ENCODE results near the gene EFCC1. TPM values are rescaled to one million over a fixed set of nuclear protein-coding genes. Genes with fewer than 3 reads are reported as not detected.

Gene EFCC1
- total RNA-seq, 2 donors from 2014 or later: 1.8 to 4.0 TPM

- TF ChIP-seq POLR2A (IDR thresholded peaks at IDR 0.05): no peak
- TF ChIP-seq, protein P1, sequence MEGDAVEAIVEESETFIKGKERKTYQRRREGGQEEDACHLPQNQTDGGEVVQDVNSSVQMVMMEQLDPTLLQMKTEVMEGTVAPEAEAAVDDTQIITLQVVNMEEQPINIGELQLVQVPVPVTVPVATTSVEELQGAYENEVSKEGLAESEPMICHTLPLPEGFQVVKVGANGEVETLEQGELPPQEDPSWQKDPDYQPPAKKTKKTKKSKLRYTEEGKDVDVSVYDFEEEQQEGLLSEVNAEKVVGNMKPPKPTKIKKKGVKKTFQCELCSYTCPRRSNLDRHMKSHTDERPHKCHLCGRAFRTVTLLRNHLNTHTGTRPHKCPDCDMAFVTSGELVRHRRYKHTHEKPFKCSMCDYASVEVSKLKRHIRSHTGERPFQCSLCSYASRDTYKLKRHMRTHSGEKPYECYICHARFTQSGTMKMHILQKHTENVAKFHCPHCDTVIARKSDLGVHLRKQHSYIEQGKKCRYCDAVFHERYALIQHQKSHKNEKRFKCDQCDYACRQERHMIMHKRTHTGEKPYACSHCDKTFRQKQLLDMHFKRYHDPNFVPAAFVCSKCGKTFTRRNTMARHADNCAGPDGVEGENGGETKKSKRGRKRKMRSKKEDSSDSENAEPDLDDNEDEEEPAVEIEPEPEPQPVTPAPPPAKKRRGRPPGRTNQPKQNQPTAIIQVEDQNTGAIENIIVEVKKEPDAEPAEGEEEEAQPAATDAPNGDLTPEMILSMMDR (IDR thresholded peaks at IDR 0.05): no peak
- Histone ChIP-seq H3K9me3 (no peaks in the 10 kb centered on the region), H3K27ac (no peak overlapping the region), H3K4me3 (no peak overlapping the region), H3K27me3 (no peaks in the 10 kb centered on the region), H3K36me3 (replicated peaks in 1 of 2; ENCODE audit: insufficient read depth in 1 of 2, low read depth in 2 of 2) (no peaks in the 10 kb centered on the region), H3K4me1 (peaks cover 9% of the 10 kb centered on the region)
- WGBS, 2 donors: 75 to 79% methylated on average over 8 of the region's 8 CpGs
- DNase-seq (no peak), ATAC-seq (no peak)
- intact Hi-C loops (cut with DNase I): no loop called here
These were observed 69.2 kb downstream of the EFCC1 start for GRCh38 chr3:129070086-129070885.

DNA sequence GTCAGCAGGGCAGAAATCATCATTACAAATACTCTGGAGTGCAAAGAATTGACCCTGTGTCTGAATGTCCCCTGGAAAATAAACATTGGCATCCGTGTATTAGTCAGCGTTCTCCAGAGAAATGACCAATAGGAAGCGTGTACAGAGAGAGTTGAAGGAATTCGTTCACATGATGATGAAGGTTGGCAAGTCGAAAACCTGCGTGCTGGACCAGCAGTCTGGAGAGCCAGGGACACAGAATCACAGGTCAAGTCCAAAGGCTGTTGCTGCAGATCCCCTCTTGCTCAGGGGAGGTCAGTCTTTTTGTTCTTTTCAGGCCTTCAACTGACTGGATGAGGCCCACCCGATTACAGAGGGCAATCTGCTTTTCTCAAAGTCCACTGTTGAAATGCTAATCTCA lies 76.1 kb downstream of the EFCC1 start:
- H3K36me3 ChIP-seq (replicated peaks in 1 of 2; ENCODE audit: insufficient read depth in 1 of 2, low read depth in 2 of 2): no peaks in the 10 kb centered on the region
- WGBS, 2 donors: 69 to 80% methylated on average over 7 of the region's 7 CpGs
- DNase-seq (no peak), ATAC-seq (peak; percentile 18)
- no peak overlapping the region for H3K27ac ChIP-seq
- TF ChIP-seq, protein P1 (IDR thresholded peaks at IDR 0.05): no peak
- no peak for TF ChIP-seq POLR2A (IDR thresholded peaks at IDR 0.05)
- no peaks in the 10 kb centered on the region for H3K9me3 ChIP-seq
- intact Hi-C loops (cut with DNase I): no loop called here
- H3K4me1 ChIP-seq: no peaks in the 10 kb centered on the region
- no peak overlapping the region for H3K4me3 ChIP-seq
- no peaks in the 10 kb centered on the region for H3K27me3 ChIP-seq

- H3K27ac ChIP-seq: no peak overlapping the region
- no peaks in the 10 kb centered on the region for H3K4me1 ChIP-seq
- no peak for ATAC-seq
- H3K27me3 ChIP-seq: no peaks in the 10 kb centered on the region
- TF ChIP-seq POLR2A (IDR thresholded peaks at IDR 0.05): no peak
- TF ChIP-seq, protein P1 (IDR thresholded peaks at IDR 0.05): no peak
- no peaks in the 10 kb centered on the region for H3K36me3 ChIP-seq (replicated peaks in 1 of 2; ENCODE audit: insufficient read depth in 1 of 2, low read depth in 2 of 2)
- no peak for DNase-seq
- no peak overlapping the region for H3K4me3 ChIP-seq
- intact Hi-C loops (cut with DNase I): no loop called here
- H3K9me3 ChIP-seq: no peaks in the 10 kb centered on the region
- 81 to 85% methylated on average over 6 to 8 of the region's 8 CpGs for WGBS, 2 donors
These were observed 77.4 kb downstream of the EFCC1 start for GRCh38 chr3:129078510-129078909.

DNA sequence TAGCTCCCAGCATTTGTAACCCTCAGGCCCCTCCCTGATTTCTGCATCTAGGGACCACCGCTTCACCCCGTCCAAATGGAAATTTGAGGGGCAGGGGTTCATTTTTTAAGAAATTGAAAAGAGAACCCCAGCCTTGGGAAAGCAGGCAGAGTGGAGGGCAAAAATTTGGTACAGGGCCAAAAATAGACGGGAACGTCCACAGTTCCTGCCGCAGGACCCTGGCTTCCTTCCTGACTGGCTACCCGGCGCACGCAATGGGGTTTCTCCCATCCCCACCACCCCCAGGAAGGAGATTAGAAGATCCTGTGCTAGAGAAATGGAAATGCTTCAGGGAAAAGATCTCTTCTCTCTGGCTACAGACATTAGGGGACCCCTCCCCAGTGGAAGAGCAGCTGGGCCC lies 80.4 kb downstream of the EFCC1 start:
- TF ChIP-seq, protein P1 (IDR thresholded peaks at IDR 0.05): no peak
- TF ChIP-seq POLR2A (IDR thresholded peaks at IDR 0.05): no peak
- H3K4me1 ChIP-seq: peaks cover 6% of the 10 kb centered on the region
- intact Hi-C loops (cut with DNase I): no loop called here
- 64 to 68% methylated on average over 8 of the region's 8 CpGs for WGBS, 2 donors
- no peak overlapping the region for H3K4me3 ChIP-seq
- ATAC-seq (no peak), DNase-seq (no peak)
- H3K36me3 ChIP-seq (replicated peaks in 1 of 2; ENCODE audit: insufficient read depth in 1 of 2, low read depth in 2 of 2): no peaks in the 10 kb centered on the region
- no peaks in the 10 kb centered on the region for H3K27me3 ChIP-seq
- no peak overlapping the region for H3K27ac ChIP-seq
- no peaks in the 10 kb centered on the region for H3K9me3 ChIP-seq

DNA sequence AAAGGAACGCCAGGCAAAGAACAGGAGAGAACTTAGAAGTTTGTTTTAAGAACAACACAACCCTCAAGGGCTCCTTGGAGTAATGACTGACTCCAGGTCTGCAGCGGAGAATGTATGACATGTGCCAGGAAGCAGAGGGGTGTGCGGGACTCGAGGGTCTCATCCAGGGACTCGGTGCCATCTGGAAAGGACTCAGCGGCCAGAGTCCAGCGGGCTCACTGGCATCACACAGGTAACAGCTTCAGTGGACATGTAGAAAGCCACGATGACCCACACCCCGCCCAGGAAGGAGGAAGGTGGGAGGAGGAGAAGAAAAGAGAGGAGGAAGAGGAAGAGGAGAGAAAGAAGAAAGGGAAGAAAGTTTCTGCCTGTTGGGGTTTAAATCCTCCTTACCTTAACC lies 80.9 kb downstream of the EFCC1 start:
- Histone ChIP-seq H3K27me3 (no peaks in the 10 kb centered on the region), H3K36me3 (replicated peaks in 1 of 2; ENCODE audit: insufficient read depth in 1 of 2, low read depth in 2 of 2) (no peaks in the 10 kb centered on the region), H3K4me1 (peaks cover 11% of the 10 kb centered on the region), H3K4me3 (no peak overlapping the region), H3K9me3 (no peaks in the 10 kb centered on the region), H3K27ac (no peak overlapping the region)
- intact Hi-C loops (cut with DNase I): no loop called here
- DNase-seq (no peak), ATAC-seq (no peak)
- TF ChIP-seq, protein P1 (IDR thresholded peaks at IDR 0.05): no peak
- TF ChIP-seq POLR2A (IDR thresholded peaks at IDR 0.05): no peak
- WGBS, 2 donors: 78 to 82% methylated on average over 9 of the region's 9 CpGs
